CD4-positive, alpha-beta T cell (primary cell): ENCODE measurements around the gene LY9. TPM values are rescaled to one million over a fixed set of nuclear protein-coding genes. Genes with fewer than 3 reads are reported as not detected.

Experiments
- ATAC-seq: fragments of 200-7000 bp; cut with Tn5 transposase; one replicate; pipeline ENCODE4 v1.10.0; 2022; ENCODE audit warnings: mild to moderate bottlenecking; ENCODE audit not compliant: poor library complexity
- CTCF ChIA-PET: fragments of 350-600 bp; sonication (Branson Sonifier 250); formaldehyde crosslinking; loops from one replicate; lab custom pipeline; 2021; ENCODE audit warnings: antibody characterized with exemption, inconsistent platforms; lab: Charles Lee
- POLR2A ChIA-PET: fragments of 350-600 bp; sonication (Branson Sonifier 250); formaldehyde crosslinking; loops from one replicate; lab custom pipeline; 2021; ENCODE audit warnings: antibody characterized with exemption, inconsistent platforms; lab: Charles Lee
- DNase-seq, 14 experiments: peaks; one replicate each; pipeline ENCODE4 v3.0.0-alpha.2; 2013 to 2020; ENCODE audit warnings: mixed read lengths in 2 of 14
- H3K27ac ChIP-seq, 2 donors: one replicate each; pipeline versions ENCODE4 v1.5.1 to v1.7.0; 2013; ENCODE audit warnings: low read length in 2 of 2, low read depth in 1 of 2, mild to moderate bottlenecking in 1 of 2
- H3K27me3 ChIP-seq, 2 experiments: 1 replicate in 1 of 2; 2 replicates in 1 of 2; pipeline versions ENCODE4 v1.6.1 to v1.7.0; 2013; ENCODE audit warnings: low read length in 2 of 2, control low read depth in 1 of 2, mild to moderate bottlenecking in 1 of 2, moderate library complexity in 1 of 2; ENCODE audit not compliant: insufficient read depth in 2 of 2, control insufficient read depth in 1 of 2
- H3K36me3 ChIP-seq: one replicate; pipeline ENCODE4 v1.6.1; 2013; ENCODE audit warnings: low read length, control low read depth; ENCODE audit not compliant: insufficient read depth
- H3K4me1 ChIP-seq: one replicate; pipeline ENCODE4 v1.6.1; 2013; ENCODE audit warnings: low read length, control low read depth; ENCODE audit not compliant: insufficient read depth
- H3K4me3 ChIP-seq: one replicate; pipeline ENCODE4 v1.5.1; 2013; ENCODE audit warnings: mild to moderate bottlenecking, low read length, moderate library complexity
- H3K9me3 ChIP-seq, 2 experiments: 1 replicate in 1 of 2; 2 replicates in 1 of 2; pipeline versions ENCODE4 v1.6.1 to v1.7.0; 2013; ENCODE audit warnings: low read length in 2 of 2, mild to moderate bottlenecking in 2 of 2, control low read depth in 1 of 2, moderate library complexity in 1 of 2; ENCODE audit not compliant: control insufficient read depth in 1 of 2, insufficient read depth in 1 of 2
- H3K27ac Mint-ChIP-seq: one replicate; pipeline ENCODE4 v1.8.0; 2020; ENCODE audit warnings: mixed read lengths
- H3K27me3 Mint-ChIP-seq: one replicate; pipeline ENCODE4 v1.8.0; 2021; ENCODE audit warnings: mixed read lengths
- H3K36me3 Mint-ChIP-seq: one replicate; pipeline ENCODE4 v1.8.0; 2021; ENCODE audit warnings: low read depth, mixed read lengths
- H3K4me1 Mint-ChIP-seq: one replicate; pipeline ENCODE4 v1.8.0; 2021; ENCODE audit warnings: low read depth, mixed read lengths
- H3K4me3 Mint-ChIP-seq: one replicate; pipeline ENCODE4 v1.8.0; 2020; ENCODE audit warnings: mild to moderate bottlenecking, mixed read lengths
- H3K9me3 Mint-ChIP-seq: one replicate; pipeline ENCODE4 v1.8.0; 2020; ENCODE audit warnings: mixed read lengths
- intact Hi-C, 2 experiments: fragments of 100-400 bp; cut with DNase I in 1 of 2; cut with micrococcal nuclease in 1 of 2; formaldehyde crosslinking; loops; one replicate each; pipeline versions ENCODE4 v1.15.1 to v1.9.0; 2023 to 2025; cut with DNase I, micrococcal nuclease
- total RNA-seq, 174 experiments: library from RNA in 2 of 174; stranded (reverse) in 2 of 174; gene quantifications; one replicate each; pipeline ENCODE4 v1.2.3 and lab custom pipeline; 2021 to 2026
- TF ChIP-seq, protein P1 (sequence below): fragments of 200-600 bp; IDR thresholded peaks from one replicate; pipeline ENCODE4 v1.8.0; 2022; ENCODE audit warnings: antibody characterized with exemption, mild to moderate bottlenecking

The LY9 gene
- total RNA-seq, 2 experiments from 2014 or later: 124 TPM

DNA sequence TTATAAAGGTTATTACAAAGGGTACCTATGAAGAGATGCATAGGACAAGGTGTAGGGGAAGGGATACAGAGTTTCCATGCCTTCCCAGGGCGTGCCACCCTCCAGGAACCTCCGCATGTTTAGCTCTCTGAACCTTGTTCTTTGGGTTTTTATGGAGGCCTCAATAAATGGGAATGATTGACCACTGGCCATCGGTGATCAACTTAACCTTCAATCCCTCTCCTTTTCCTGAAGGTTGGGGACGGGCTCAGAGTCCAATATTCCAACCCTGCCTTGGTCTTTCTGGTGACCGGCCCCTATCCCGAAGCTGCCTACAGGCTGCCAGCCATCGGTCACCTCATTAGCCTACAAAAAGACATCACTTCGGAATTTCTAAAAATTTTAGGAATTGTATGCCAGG lies 55.0 kb downstream of the LY9 start:
- Mint-ChIP-seq H3K9me3 (no peaks in the 10 kb centered on the region), H3K36me3 (no peaks in the 10 kb centered on the region), H3K27ac (no peak overlapping the region), H3K4me1 (peaks cover 3% of the 10 kb centered on the region), H3K27me3 (no peaks in the 10 kb centered on the region), H3K4me3 (no peak overlapping the region)
- Histone ChIP-seq H3K36me3 (no peaks in the 10 kb centered on the region), H3K27me3 (no peaks in the 10 kb centered on the region), H3K9me3 (no peaks in the 10 kb centered on the region), H3K4me1 (peaks cover 13% of the 10 kb centered on the region), H3K27ac (no peak overlapping the region), H3K4me3 (no peak overlapping the region)
- no peak for ATAC-seq
- no peak for DNase-seq
- CTCF ChIA-PET: no interaction called here
- POLR2A ChIA-PET: interaction anchor here (0.5 to 1.7 kb wide), 3 partner anchors 14 to 523 kb away, joined by 3 to 8 read pairs (median 4); partner anchors contain the start of gene ITLN1
- intact Hi-C loops: no loop called here
- TF ChIP-seq, protein P1, sequence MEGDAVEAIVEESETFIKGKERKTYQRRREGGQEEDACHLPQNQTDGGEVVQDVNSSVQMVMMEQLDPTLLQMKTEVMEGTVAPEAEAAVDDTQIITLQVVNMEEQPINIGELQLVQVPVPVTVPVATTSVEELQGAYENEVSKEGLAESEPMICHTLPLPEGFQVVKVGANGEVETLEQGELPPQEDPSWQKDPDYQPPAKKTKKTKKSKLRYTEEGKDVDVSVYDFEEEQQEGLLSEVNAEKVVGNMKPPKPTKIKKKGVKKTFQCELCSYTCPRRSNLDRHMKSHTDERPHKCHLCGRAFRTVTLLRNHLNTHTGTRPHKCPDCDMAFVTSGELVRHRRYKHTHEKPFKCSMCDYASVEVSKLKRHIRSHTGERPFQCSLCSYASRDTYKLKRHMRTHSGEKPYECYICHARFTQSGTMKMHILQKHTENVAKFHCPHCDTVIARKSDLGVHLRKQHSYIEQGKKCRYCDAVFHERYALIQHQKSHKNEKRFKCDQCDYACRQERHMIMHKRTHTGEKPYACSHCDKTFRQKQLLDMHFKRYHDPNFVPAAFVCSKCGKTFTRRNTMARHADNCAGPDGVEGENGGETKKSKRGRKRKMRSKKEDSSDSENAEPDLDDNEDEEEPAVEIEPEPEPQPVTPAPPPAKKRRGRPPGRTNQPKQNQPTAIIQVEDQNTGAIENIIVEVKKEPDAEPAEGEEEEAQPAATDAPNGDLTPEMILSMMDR: no peak

DNA sequence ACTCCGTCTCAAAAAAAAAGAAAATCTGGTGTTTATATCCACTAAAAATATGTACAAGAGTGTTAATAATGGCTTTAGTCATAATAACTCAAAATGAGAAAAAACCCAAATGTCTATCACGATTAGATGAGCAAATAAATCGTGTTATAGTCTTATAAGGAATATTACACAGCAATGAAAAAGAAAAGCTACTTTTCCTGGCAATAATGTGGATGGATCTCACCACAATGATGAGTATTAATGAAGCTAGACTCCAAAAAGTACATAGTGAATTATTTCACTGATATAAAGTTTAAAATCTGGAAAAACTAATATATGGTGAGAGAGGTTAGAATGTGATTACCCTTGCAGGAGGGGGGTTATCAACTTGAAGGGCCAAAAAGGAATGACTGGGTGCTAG lies 57.0 kb downstream of the LY9 start:
- Histone ChIP-seq H3K4me3 (no peak overlapping the region), H3K36me3 (no peaks in the 10 kb centered on the region), H3K4me1 (peaks cover 13% of the 10 kb centered on the region), H3K27me3 (no peaks in the 10 kb centered on the region), H3K27ac (no peak overlapping the region), H3K9me3 (no peaks in the 10 kb centered on the region)
- Mint-ChIP-seq H3K4me3 (no peak overlapping the region), H3K27me3 (no peaks in the 10 kb centered on the region), H3K27ac (no peak overlapping the region), H3K36me3 (no peaks in the 10 kb centered on the region), H3K9me3 (no peaks in the 10 kb centered on the region), H3K4me1 (peaks cover 3% of the 10 kb centered on the region)
- ATAC-seq (no peak), DNase-seq (no peak)
- TF ChIP-seq, protein P1: no peak
- CTCF ChIA-PET: interaction anchor here (1.2 kb wide), 1 partner anchor 18 kb away, joined by 4 read pairs; no protein-coding TSS in a partner anchor
- intact Hi-C loops: no loop called here
- POLR2A ChIA-PET: interaction anchor here (0.7 kb wide), 1 partner anchor 510 kb away, joined by 4 read pairs; the partner anchor contains the start of genes COPA and NCSTN

DNA sequence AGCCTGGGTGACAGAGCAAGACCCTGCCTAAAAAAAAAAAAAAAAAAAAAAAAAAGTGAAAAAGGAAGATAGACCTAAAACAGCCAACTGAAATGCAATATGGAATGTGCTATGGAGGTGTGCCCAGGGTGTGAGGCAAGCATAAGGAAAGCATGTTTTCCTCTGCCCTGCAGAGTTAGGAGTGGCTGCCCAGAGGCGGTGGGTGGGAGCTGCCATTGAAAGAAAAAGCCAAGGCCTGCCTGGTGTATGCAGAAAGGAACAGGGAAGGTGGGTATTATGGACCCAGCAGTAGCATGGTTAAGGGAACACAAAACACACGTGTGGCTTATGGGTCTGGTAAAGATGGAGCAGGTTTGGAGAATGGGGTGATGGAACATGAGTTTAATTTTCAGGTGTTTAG lies 57.8 kb downstream of the LY9 start:
- ChIA-PET POLR2A (interaction anchor here (0.7 kb wide), 1 partner anchor 16 kb away, joined by 3 read pairs; no protein-coding TSS in a partner anchor), CTCF (interaction anchor here (1.2 kb wide), 2 partner anchors 19 to 98 kb away, joined by 3 to 4 read pairs; no protein-coding TSS in a partner anchor)
- TF ChIP-seq, protein P1: no peak
- Histone ChIP-seq H3K9me3 (no peaks in the 10 kb centered on the region), H3K4me1 (peaks cover 13% of the 10 kb centered on the region), H3K27me3 (no peaks in the 10 kb centered on the region), H3K36me3 (no peaks in the 10 kb centered on the region), H3K4me3 (no peak overlapping the region), H3K27ac (no peak overlapping the region)
- Mint-ChIP-seq H3K4me1 (peaks cover 3% of the 10 kb centered on the region), H3K36me3 (no peaks in the 10 kb centered on the region), H3K9me3 (no peaks in the 10 kb centered on the region), H3K27ac (no peak overlapping the region), H3K4me3 (no peak overlapping the region), H3K27me3 (no peaks in the 10 kb centered on the region)
- DNase-seq: no peak
- intact Hi-C loops: no loop called here
- ATAC-seq: no peak
